ENCODE results near the gene APOBEC3F.

DNA sequence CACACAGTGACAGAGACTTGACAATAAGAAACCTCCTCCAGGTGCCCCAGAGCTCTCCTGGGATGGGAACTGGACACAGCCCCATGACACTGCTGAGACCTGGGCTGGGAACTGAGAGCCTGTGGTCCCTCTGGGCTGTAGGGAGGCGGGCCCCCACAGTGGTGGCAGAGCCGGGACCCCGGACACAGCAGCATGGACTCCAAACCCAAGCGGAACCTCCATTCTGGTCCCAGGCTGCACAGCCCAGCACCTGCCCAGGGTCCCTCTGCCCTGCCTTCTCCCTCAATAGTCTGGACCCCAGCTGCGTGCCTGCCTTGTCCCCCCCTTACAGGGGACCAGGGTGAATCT is 48.0 kb downstream of the APOBEC3F start:
- TF ChIP-seq, protein P1, sequence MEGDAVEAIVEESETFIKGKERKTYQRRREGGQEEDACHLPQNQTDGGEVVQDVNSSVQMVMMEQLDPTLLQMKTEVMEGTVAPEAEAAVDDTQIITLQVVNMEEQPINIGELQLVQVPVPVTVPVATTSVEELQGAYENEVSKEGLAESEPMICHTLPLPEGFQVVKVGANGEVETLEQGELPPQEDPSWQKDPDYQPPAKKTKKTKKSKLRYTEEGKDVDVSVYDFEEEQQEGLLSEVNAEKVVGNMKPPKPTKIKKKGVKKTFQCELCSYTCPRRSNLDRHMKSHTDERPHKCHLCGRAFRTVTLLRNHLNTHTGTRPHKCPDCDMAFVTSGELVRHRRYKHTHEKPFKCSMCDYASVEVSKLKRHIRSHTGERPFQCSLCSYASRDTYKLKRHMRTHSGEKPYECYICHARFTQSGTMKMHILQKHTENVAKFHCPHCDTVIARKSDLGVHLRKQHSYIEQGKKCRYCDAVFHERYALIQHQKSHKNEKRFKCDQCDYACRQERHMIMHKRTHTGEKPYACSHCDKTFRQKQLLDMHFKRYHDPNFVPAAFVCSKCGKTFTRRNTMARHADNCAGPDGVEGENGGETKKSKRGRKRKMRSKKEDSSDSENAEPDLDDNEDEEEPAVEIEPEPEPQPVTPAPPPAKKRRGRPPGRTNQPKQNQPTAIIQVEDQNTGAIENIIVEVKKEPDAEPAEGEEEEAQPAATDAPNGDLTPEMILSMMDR (IDR thresholded peaks at IDR 0.05): no peak
- no peak for TF ChIP-seq POLR2A (IDR thresholded peaks at IDR 0.05)

Measured in right lobe of liver (tissue), 4 donors.